IMR-90 (cell line): ENCODE results near the gene TENM4. TPM values are rescaled to one million over a fixed set of nuclear protein-coding genes. Genes with fewer than 3 reads are reported as not detected.

Source experiments
- ATAC-seq: fragments of 200-7000 bp; cut with Tn5 transposase; 2 replicates; pipeline ENCODE4 v1.9.1; 2020; ENCODE audit warnings: low read depth, mild to moderate bottlenecking, moderate library complexity
- BruUV-seq: library from RNA; stranded (reverse); fragments of 400-500 nt; replicated peaks from 2 replicates; lab custom pipeline; 2021; lab: Mats Ljungman, UMichigan
- CTCF ChIA-PET: fragments of 300-600 bp; formaldehyde crosslinking; extraction: SDS; loops from one replicate; lab custom pipeline; 2021; ENCODE audit warnings: antibody characterized with exemption; lab: Yijun Ruan, JAX
- POLR2A ChIA-PET: fragments of 300-600 bp; sonication (Branson Sonifier 250); formaldehyde crosslinking; loops from one replicate; lab custom pipeline; 2022; ENCODE audit warnings: antibody characterized with exemption; ENCODE audit not compliant: unreplicated experiment; lab: Charles Lee
- DNase-seq: peaks from one replicate; pipeline ENCODE4 v3.0.0; 2013
- H2AFZ ChIP-seq: replicated peaks from 2 replicates; pipeline ENCODE3; 2013; ENCODE audit warnings: low read length, mild to moderate bottlenecking; ENCODE audit not compliant: poor library complexity
- H2AK5ac ChIP-seq: 2 replicates; pipeline ENCODE4 v1.6.1; 2013; ENCODE audit warnings: low read depth, low read length, inconsistent platforms
- H2AK9ac ChIP-seq: replicated peaks from 2 replicates; pipeline ENCODE3; 2013; ENCODE audit warnings: mild to moderate bottlenecking, low read depth, low read length, moderate library complexity; ENCODE audit not compliant: poor library complexity
- H2BK120ac ChIP-seq: 2 replicates; pipeline ENCODE4 v1.6.1; 2013; ENCODE audit warnings: low read depth, low read length, inconsistent platforms
- H2BK15ac ChIP-seq: 3 replicates; pipeline ENCODE4 v1.6.1; 2013; ENCODE audit warnings: low read depth, low read length, inconsistent platforms
- H2BK20ac ChIP-seq: 2 replicates; pipeline ENCODE4 v1.6.1; 2013; ENCODE audit warnings: low read depth, mild to moderate bottlenecking, inconsistent platforms, low read length, moderate library complexity
- H2BK5ac ChIP-seq: 2 replicates; pipeline ENCODE4 v1.6.1; 2013; ENCODE audit warnings: mild to moderate bottlenecking, low read depth, low read length, inconsistent platforms; ENCODE audit not compliant: poor library complexity, severe bottlenecking
- H3K14ac ChIP-seq: replicated peaks from 2 replicates; pipeline ENCODE4 v1.6.1; 2013; ENCODE audit warnings: low read depth, low read length, inconsistent platforms
- H3K18ac ChIP-seq: 2 replicates; pipeline ENCODE4 v1.6.1; 2013; ENCODE audit warnings: low read depth, low read length, control low read depth
- H3K23ac ChIP-seq: 2 replicates; pipeline ENCODE4 v1.6.1; 2013; ENCODE audit warnings: low read depth, low read length, inconsistent platforms
- H3K27ac ChIP-seq: 2 replicates; pipeline ENCODE4 v1.5.1; 2013; ENCODE audit warnings: mild to moderate bottlenecking, control low read depth, low read length; ENCODE audit not compliant: insufficient read depth
- H3K27me3 ChIP-seq: 2 replicates; pipeline ENCODE4 v1.6.1; 2013; ENCODE audit warnings: low read length; ENCODE audit not compliant: control insufficient read depth, insufficient read depth
- H3K36me3 ChIP-seq: 2 replicates; pipeline ENCODE4 v1.6.1; 2013; ENCODE audit warnings: low read length, mixed read lengths; ENCODE audit not compliant: control insufficient read depth, insufficient read depth
- H3K4ac ChIP-seq: 2 replicates; pipeline ENCODE4 v1.6.1; 2013; ENCODE audit warnings: low read depth, low read length, inconsistent platforms
- H3K4me1 ChIP-seq: 2 replicates; pipeline ENCODE4 v1.6.1; 2013; ENCODE audit warnings: low read length, mixed read lengths; ENCODE audit not compliant: control insufficient read depth, insufficient read depth
- H3K4me2 ChIP-seq: 2 replicates; pipeline ENCODE4 v1.6.1; 2013; ENCODE audit warnings: low read depth, mild to moderate bottlenecking, control low read depth, low read length, moderate library complexity
- H3K4me3 ChIP-seq: 2 replicates; pipeline ENCODE4 v1.5.1; 2013; ENCODE audit warnings: low read depth, mild to moderate bottlenecking, control low read depth, low read length, moderate library complexity; ENCODE audit not compliant: insufficient read depth
- H3K56ac ChIP-seq: 2 replicates; pipeline ENCODE4 v1.6.1; 2013; ENCODE audit warnings: low read length, inconsistent platforms; ENCODE audit not compliant: insufficient read depth; ENCODE audit errors: extremely low read depth
- H3K79me1 ChIP-seq, 2 experiments: 2 replicates each; pipeline ENCODE4 v1.6.1; 2013; ENCODE audit warnings: low read length in 2 of 2, inconsistent platforms in 1 of 2, low read depth in 1 of 2
- H3K9ac ChIP-seq: 2 replicates; pipeline ENCODE4 v1.6.1; 2013; ENCODE audit warnings: low read depth, low read length, control low read depth
- H3K9me1 ChIP-seq: 2 replicates; pipeline ENCODE4 v1.6.1; 2013; ENCODE audit warnings: low read length, inconsistent platforms; ENCODE audit not compliant: insufficient read depth
- H3K9me3 ChIP-seq: 2 replicates; pipeline ENCODE4 v1.6.1; 2013; ENCODE audit warnings: low read length; ENCODE audit not compliant: control insufficient read depth, insufficient read depth
- H4K20me1 ChIP-seq: 2 replicates; pipeline ENCODE4 v1.6.1; 2013; ENCODE audit warnings: low read length, inconsistent platforms; ENCODE audit not compliant: insufficient read depth
- H4K5ac ChIP-seq: 2 replicates; pipeline ENCODE4 v1.6.1; 2013; ENCODE audit warnings: mild to moderate bottlenecking, low read depth, low read length, control low read depth
- H4K8ac ChIP-seq, 2 experiments: 2 replicates each; pipeline ENCODE4 v1.6.1; 2013; ENCODE audit warnings: low read depth in 2 of 2, low read length in 2 of 2, control low read depth in 1 of 2, inconsistent platforms in 1 of 2
- H4K91ac ChIP-seq: 2 replicates; pipeline ENCODE4 v1.6.1; 2013; ENCODE audit warnings: low read depth, low read length, inconsistent platforms; ENCODE audit not compliant: insufficient read depth
- CHD1 ChIP-seq: IDR thresholded peaks from 2 replicates; pipeline ENCODE4 v1.6.1; 2012; ENCODE audit warnings: low read depth, low read length, improper control_type of control experiment
- CTCF ChIP-seq: conservative IDR thresholded peaks from 2 replicates; pipeline ENCODE4 v1.5.1; 2012; ENCODE audit warnings: mild to moderate bottlenecking, low read depth, low read length, improper control_type of control experiment
- ELK1 ChIP-seq: fragments of 150-350 bp; IDR thresholded peaks from 2 replicates; pipeline ENCODE4 v1.6.1; 2016; ENCODE audit warnings: low read depth, mild to moderate bottlenecking, low read length, moderate library complexity, borderline replicate concordance
- FOS ChIP-seq: fragments of 150-350 bp; IDR thresholded peaks from 2 replicates; pipeline ENCODE4 v1.6.1; 2016; ENCODE audit warnings: low read depth, low read length
- MAZ ChIP-seq: IDR thresholded peaks from 2 replicates; pipeline ENCODE4 v1.6.1; 2012; ENCODE audit warnings: low read depth, mild to moderate bottlenecking, low read length, improper control_type of control experiment, moderate library complexity, borderline replicate concordance
- MXI1 ChIP-seq: IDR thresholded peaks from 2 replicates; pipeline ENCODE4 v1.6.1; 2012; ENCODE audit warnings: low read depth, mild to moderate bottlenecking, low read length, moderate library complexity, borderline replicate concordance
- POLR2A ChIP-seq: IDR thresholded peaks from 2 replicates; pipeline ENCODE4 v1.6.1; 2012; ENCODE audit warnings: mild to moderate bottlenecking, low read depth, low read length
- RAD21 ChIP-seq: IDR thresholded peaks from 2 replicates; pipeline ENCODE4 v1.6.1; 2012; ENCODE audit warnings: low read length, improper control_type of control experiment
- RCOR1 ChIP-seq: IDR thresholded peaks from 2 replicates; pipeline ENCODE4 v1.6.1; 2012; ENCODE audit warnings: mild to moderate bottlenecking, low read length, improper control_type of control experiment; ENCODE audit not compliant: insufficient replicate concordance
- SMC3 ChIP-seq: fragments of 150-350 bp; IDR thresholded peaks from 2 replicates; pipeline ENCODE4 v1.6.1; 2016; ENCODE audit warnings: low read depth, mild to moderate bottlenecking, antibody characterized with exemption, low read length, moderate library complexity
- WGBS, 2 experiments: methylation state at CpG; one replicate each; pipeline versions ENCODE4 v1.1.5 to v1.1.7; 2013; ENCODE audit warnings: missing lambda C conversion rate in 2 of 2; ENCODE audit not compliant: insufficient read length in 1 of 2; ENCODE audit errors: extremely low coverage in 2 of 2; 5-methylcytosine and 5-hydroxymethylcytosine counted together
- dilution Hi-C: fragments of 300-500 bp; cut with HindIII; formaldehyde crosslinking; loops from one replicate; pipeline ENCODE4 v1.14.3; 2018; ENCODE audit warnings: low sequenced_read_pairs; ENCODE audit not compliant: unreplicated experiment
- in situ Hi-C: fragments of 300-500 bp; cut with MboI; formaldehyde crosslinking; loops from 3 replicates; pipeline ENCODE4 v1.14.3; 2019; ENCODE audit warnings: low sequenced_read_pairs, inconsistent platforms, mixed read lengths
- intact Hi-C: fragments of 100-400 bp; cut with micrococcal nuclease; formaldehyde crosslinking; loops from 2 replicates; pipeline ENCODE4 v1.10.0; 2022
- polyA plus RNA-seq, 3 experiments: library from polyadenylated mRNA; depleted of rRNA; stranded (reverse); fragments of >200 nt; gene quantifications; 2 replicates each; pipeline ENCODE4 v1.2.3, GENCODE V29; 2012; ENCODE audit warnings: low replicate concordance in 1 of 3
- total RNA-seq: library from RNA; depleted of rRNA; stranded (reverse); fragments of >200 nt; gene quantifications from 2 replicates; pipeline ENCODE4 v1.2.3, GENCODE V29; 2012
- TF ChIP-seq, protein P1 (sequence below): fragments of 150-350 bp; IDR thresholded peaks from 2 replicates; pipeline ENCODE4 v1.6.1; 2017; ENCODE audit warnings: mild to moderate bottlenecking, antibody characterized with exemption, low read length, low read depth

Gene TENM4
- total and polyA plus RNA-seq, 2 of the 4 experiments (the other 2 are of a cell fraction) = 7.4 to 9.0 TPM

GRCh38 chr11:79485694-79486093 lies 44.9 kb upstream of the TENM4 start:
- H3K36me3 ChIP-seq = no peaks in the 10 kb centered on the region
- WGBS, 2 experiments = no CpG with 5 or more reads among the region's 4 CpGs
- H3K9me3 ChIP-seq = no peaks in the 10 kb centered on the region
- no peaks in the 10 kb centered on the region for H3K4me1 ChIP-seq
- intact Hi-C loops = no loop called here
- dilution Hi-C loops = no loop called here
- no peak for ATAC-seq
- no peak overlapping the region for H2BK20ac ChIP-seq
- ChIA-PET CTCF (no interaction called here), POLR2A (no interaction called here)
- no peaks in the 10 kb centered on the region for H3K9me1 ChIP-seq
- H3K27ac ChIP-seq = no peak overlapping the region
- TF ChIP-seq POLR2A (no peak), FOS (no peak), MXI1 (no peak), SMC3 (no peak), MAZ (no peak), CHD1 (no peak), RAD21 (no peak), RCOR1 (no peak), CTCF (no peak), ELK1 (no peak)
- TF ChIP-seq, protein P1, sequence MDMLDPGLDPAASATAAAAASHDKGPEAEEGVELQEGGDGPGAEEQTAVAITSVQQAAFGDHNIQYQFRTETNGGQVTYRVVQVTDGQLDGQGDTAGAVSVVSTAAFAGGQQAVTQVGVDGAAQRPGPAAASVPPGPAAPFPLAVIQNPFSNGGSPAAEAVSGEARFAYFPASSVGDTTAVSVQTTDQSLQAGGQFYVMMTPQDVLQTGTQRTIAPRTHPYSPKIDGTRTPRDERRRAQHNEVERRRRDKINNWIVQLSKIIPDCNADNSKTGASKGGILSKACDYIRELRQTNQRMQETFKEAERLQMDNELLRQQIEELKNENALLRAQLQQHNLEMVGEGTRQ = no peak
- H3K9ac ChIP-seq = no peak overlapping the region
- in situ Hi-C loops = no loop called here
- no peaks in the 10 kb centered on the region for H3K79me1 ChIP-seq
- no peak overlapping the region for H3K23ac ChIP-seq
- no peak overlapping the region for H3K18ac ChIP-seq
- no peak overlapping the region for H2AK9ac ChIP-seq
- H4K5ac ChIP-seq = no peak overlapping the region
- peaks cover 15% of the 10 kb centered on the region for H3K27me3 ChIP-seq
- no peak overlapping the region for H2BK5ac ChIP-seq
- DNase-seq = no peak
- H4K8ac ChIP-seq = no peak overlapping the region
- no peak overlapping the region for H3K4me3 ChIP-seq
- no peak overlapping the region for H3K4ac ChIP-seq
- no peak overlapping the region for H3K4me2 ChIP-seq
- no peak overlapping the region for H2BK120ac ChIP-seq
- no peak overlapping the region for H2BK15ac ChIP-seq
- BruUV-seq = no TSS peak
- H2AFZ ChIP-seq = no peak overlapping the region
- H2AK5ac ChIP-seq = no peak overlapping the region
- no peaks in the 10 kb centered on the region for H4K20me1 ChIP-seq
- H3K14ac ChIP-seq = no peak overlapping the region
- H4K91ac ChIP-seq = no peak overlapping the region
- H3K56ac ChIP-seq = no peak overlapping the region
